ENCODE results near the gene BUB1. TPM values are rescaled to one million over a fixed set of nuclear protein-coding genes. Genes with fewer than 3 reads are reported as not detected.

BUB1 gene
- total RNA-seq, 2 experiments from 2014 or later, result 125 to 180 TPM

- peaks cover 34% of the 10 kb centered on the region for H3K4me1 ChIP-seq (ENCODE audit: insufficient read depth, low read length, poor library complexity, severe bottlenecking)
- ChIA-PET CTCF (ENCODE audit: unreplicated experiment) (no interaction called here), POLR2A (interaction anchor here (0.6 to 1.0 kb wide), 2 partner anchors 28 to 468 kb away, joined by 3 to 4 read pairs; no protein-coding TSS in a partner anchor)
- no peaks in the 10 kb centered on the region for H3K9me3 ChIP-seq (ENCODE audit: low read length)
- H3K9me2 ChIP-seq (ENCODE audit: insufficient read depth, low read length), result no peaks in the 10 kb centered on the region
- intact Hi-C loops (cut with micrococcal nuclease; ENCODE audit: unreplicated experiment), result loop anchor here (10.0 kb wide), 1 partner anchor 448 kb away; the partner anchor contains the start of gene BCL2L11
- H4K20me1 ChIP-seq (ENCODE audit: insufficient read depth, low read length), result peaks cover 18% of the 10 kb centered on the region; the same call in 1 of the 2 replicates
- H3K79me2 ChIP-seq (ENCODE audit: insufficient read depth, low read depth, low read length), result peaks cover 58% of the 10 kb centered on the region
- peak overlapping the region; percentile 91 for H3K27ac ChIP-seq (ENCODE audit: low read depth, low read length, poor library complexity, severe bottlenecking)
- peak overlapping the region; percentile 0; the same call in 1 of the 2 replicates for H2AFZ ChIP-seq (ENCODE audit: low read length)
- TSS peak; percentile 76 for BruUV-seq (replicated peaks)
- peak overlapping the region; percentile 97 for H3K4me2 ChIP-seq (ENCODE audit: low read length)
- peaks cover 47% of the 10 kb centered on the region for H3K36me3 ChIP-seq (ENCODE audit: insufficient read depth, low read length)
- DNase-seq (ENCODE audit: low spot score), result no peak
- TF ChIP-seq, protein P1, sequence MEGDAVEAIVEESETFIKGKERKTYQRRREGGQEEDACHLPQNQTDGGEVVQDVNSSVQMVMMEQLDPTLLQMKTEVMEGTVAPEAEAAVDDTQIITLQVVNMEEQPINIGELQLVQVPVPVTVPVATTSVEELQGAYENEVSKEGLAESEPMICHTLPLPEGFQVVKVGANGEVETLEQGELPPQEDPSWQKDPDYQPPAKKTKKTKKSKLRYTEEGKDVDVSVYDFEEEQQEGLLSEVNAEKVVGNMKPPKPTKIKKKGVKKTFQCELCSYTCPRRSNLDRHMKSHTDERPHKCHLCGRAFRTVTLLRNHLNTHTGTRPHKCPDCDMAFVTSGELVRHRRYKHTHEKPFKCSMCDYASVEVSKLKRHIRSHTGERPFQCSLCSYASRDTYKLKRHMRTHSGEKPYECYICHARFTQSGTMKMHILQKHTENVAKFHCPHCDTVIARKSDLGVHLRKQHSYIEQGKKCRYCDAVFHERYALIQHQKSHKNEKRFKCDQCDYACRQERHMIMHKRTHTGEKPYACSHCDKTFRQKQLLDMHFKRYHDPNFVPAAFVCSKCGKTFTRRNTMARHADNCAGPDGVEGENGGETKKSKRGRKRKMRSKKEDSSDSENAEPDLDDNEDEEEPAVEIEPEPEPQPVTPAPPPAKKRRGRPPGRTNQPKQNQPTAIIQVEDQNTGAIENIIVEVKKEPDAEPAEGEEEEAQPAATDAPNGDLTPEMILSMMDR (conservative IDR thresholded peaks at IDR 0.05; ENCODE audit: low read length), result no peak
- no peak for TF ChIP-seq EZH2phosphoT487 (IDR thresholded peaks at IDR 0.05; ENCODE audit: borderline replicate concordance, low read depth, low read length)
- peak overlapping the region; percentile 92 for H3K4me3 ChIP-seq (ENCODE audit: low read depth, low read length, poor library complexity, severe bottlenecking)
Observed at GRCh38 chr2:110677080-110677479, 783 bp downstream of the BUB1 start.

GRCh38 chr2:110675679-110676078, 2.2 kb downstream of the BUB1 start:
- DNase-seq (ENCODE audit: low spot score), result no peak
- peak overlapping the region; percentile 97 for H3K4me2 ChIP-seq (ENCODE audit: low read length)
- H4K20me1 ChIP-seq (ENCODE audit: insufficient read depth, low read length), result peaks cover 18% of the 10 kb centered on the region; the same call in 1 of the 2 replicates
- H2AFZ ChIP-seq (ENCODE audit: low read length), result no peak overlapping the region
- intact Hi-C loops (cut with micrococcal nuclease; ENCODE audit: unreplicated experiment), result loop anchor here (1.0 to 10.0 kb wide), 2 partner anchors 73 to 449 kb away; partner anchors contain the start of gene BCL2L11
- POLR2A ChIA-PET, result interaction anchor here (0.7 to 1.1 kb wide), 4 partner anchors 18 to 1868 kb away, joined by 3 to 4 read pairs (median 3); no protein-coding TSS in a partner anchor
- CTCF ChIA-PET (ENCODE audit: unreplicated experiment), result no interaction called here
- no peaks in the 10 kb centered on the region for H3K9me3 ChIP-seq (ENCODE audit: low read length)
- peaks cover 34% of the 10 kb centered on the region for H3K4me1 ChIP-seq (ENCODE audit: insufficient read depth, low read length, poor library complexity, severe bottlenecking)
- peak overlapping the region; percentile 92 for H3K4me3 ChIP-seq (ENCODE audit: low read depth, low read length, poor library complexity, severe bottlenecking)
- H3K79me2 ChIP-seq (ENCODE audit: insufficient read depth, low read depth, low read length), result peaks cover 71% of the 10 kb centered on the region
- H3K9me2 ChIP-seq (ENCODE audit: insufficient read depth, low read length), result no peaks in the 10 kb centered on the region
- TF ChIP-seq, protein P1 (conservative IDR thresholded peaks at IDR 0.05; ENCODE audit: low read length), result no peak
- no peak for TF ChIP-seq EZH2phosphoT487 (IDR thresholded peaks at IDR 0.05; ENCODE audit: borderline replicate concordance, low read depth, low read length)
- peak overlapping the region; percentile 91 for H3K27ac ChIP-seq (ENCODE audit: low read depth, low read length, poor library complexity, severe bottlenecking)
- peaks cover 61% of the 10 kb centered on the region for H3K36me3 ChIP-seq (ENCODE audit: insufficient read depth, low read length)
- no TSS peak for BruUV-seq (replicated peaks)
